ENCODE results near the gene RIT2.

The RIT2 gene

DNA sequence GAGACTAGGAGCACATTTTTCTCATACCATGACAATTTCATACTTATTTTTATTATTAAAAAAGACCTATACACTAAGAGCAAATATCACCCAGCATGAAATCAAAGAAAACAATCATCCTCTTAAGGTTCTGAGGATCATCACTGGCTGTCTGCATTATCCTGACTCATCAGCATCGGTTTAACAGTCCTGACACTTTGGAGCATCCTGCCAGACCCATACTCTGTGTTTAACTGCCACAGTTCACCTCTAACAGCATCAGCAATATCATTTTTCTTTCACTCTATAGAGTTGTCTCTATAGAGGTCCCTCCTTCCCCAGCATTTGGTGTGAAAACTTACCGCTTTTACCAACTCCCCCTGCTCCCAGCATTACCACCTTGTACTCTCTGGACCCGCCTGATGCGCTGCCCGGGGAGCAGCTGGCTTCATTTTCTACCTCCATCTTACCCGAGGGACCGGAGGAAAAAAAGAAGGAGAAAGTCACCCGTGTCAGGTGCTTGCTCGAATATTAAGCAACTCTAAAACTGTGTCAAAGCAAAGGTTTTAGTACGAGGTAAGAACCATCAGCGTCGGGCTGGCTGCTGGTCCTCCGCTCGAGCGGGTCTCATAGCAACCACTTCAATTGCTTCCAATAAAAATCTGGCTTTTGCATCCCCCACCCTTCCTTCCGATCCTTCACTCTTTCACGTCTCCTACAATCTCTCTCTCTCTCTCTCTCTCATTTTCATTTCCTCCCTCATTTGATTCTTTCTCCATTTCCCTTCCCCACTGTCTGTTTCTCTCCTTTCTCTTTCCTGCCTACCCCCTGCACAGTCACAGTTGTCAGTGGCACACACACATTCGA is at the start of gene RIT2:
Gene RIT2 (minus strand): TSS at position 610 of the 846 bp plus-strand sequence.
- DNase-seq (ENCODE audit: low read depth) = no peak

DNA sequence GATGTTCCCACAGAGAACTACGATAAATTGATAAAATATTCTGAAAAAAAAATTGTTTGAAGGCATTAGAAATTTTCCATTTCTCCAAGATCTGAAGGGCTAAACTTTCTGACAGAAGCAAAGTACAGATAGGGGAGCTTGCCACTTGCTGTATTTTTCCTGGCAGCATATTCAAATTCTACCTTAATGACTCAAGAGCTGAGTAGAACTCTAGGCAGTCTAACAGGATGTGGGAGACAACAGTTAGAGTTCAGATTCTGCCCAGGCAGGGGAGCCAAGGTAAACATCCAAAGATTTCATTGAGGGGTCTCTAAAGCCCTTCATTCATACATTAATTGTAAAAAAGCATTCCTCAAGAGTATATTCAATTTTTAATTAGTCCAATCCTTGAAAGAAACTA is 46.0 kb upstream of the RIT2 start:
- peak; percentile 90 for DNase-seq (ENCODE audit: low read depth)

DNA sequence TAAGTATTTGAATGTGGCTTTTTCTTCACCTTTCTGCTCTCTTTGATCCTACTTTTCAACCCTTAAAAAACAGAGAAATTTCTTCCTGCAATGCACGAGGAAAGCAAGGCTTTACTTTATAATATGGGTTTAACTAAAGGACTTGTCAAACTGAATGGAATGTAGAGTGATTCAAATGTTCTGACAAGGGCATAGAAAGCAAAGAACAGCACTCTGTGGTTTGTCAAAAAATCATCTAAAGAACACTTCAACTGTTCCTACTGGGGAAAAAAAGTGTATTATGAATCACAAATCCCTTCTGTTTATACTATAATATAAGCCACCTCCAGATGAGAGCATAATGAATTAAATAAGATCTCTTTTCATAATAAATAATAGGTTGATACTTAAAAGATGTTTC is 45.0 kb upstream of the RIT2 start:
- peak; percentile 90 for DNase-seq (ENCODE audit: low read depth)

DNA sequence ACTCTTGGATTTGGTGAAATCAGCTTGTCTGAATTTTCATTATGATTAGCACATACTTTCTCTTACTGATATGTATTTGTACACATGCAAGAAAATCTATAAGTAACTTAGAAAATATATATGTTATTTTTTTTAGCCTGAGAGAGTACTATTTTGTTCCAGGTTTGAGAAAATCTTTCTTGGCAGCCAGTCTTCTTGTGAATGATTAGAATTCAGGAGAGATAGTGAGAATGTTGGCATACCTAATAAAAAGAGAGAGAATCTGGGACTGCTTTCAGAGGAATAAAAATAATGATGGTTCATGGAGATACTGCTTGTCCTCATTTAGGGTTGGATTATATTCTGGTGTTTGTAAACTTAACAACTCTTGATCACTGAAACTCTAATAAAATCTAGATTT is 44.4 kb upstream of the RIT2 start:
- DNase-seq (ENCODE audit: low read depth) = peak; percentile 5

DNA sequence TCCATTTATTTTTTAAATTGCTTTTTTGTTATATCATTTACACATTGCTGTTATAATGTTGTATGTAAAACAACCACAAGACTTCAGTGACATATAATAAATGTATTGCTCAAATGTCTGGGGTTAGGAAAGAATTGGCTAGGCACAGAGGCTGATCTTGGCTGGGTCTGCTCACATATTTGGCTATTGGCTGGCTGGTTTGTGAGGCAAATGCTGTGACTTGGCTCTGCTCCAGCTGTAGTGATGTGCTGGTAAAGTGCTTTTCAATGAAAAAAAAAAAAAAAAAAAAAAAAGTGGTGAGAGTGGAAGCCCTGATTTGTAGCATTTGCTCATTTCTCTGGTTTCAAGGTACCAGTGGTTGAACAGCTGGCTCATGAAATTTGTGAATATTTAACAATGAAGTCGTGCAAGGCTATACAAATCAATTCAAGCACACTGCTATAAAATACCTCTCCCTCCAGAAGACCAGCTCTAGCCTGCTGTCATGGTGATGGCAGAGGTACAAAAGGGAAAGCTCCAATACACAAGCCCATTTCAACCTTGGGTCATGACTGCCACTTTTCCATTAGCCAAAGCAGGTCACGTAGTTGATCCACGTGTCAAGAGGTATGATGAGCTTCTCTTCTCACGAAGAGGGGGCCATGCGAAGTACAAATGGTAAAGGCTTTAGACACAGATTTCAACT is 43.7 kb upstream of the RIT2 start:
- DNase-seq (ENCODE audit: low read depth) = peak; percentile 85

DNA sequence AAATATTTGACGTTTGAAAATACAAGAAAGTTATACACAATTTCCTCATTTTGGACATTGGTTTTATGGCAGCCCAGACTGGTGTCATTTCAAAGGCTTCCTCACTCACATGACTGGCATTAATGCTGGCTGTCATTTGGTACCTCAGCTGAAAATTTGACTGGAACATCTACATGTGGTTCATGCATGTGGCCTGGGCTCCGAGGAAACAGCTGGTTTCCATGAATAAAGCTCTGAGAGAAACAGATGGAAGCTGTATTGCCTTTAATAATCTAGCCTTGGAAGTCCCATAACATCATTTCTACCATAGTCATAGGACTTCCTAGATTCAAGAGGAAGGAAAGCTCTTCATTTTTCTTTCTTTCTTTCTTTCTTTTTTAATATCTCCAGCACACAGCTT is 42.9 kb upstream of the RIT2 start:
- no peak for DNase-seq (ENCODE audit: low read depth)

DNA sequence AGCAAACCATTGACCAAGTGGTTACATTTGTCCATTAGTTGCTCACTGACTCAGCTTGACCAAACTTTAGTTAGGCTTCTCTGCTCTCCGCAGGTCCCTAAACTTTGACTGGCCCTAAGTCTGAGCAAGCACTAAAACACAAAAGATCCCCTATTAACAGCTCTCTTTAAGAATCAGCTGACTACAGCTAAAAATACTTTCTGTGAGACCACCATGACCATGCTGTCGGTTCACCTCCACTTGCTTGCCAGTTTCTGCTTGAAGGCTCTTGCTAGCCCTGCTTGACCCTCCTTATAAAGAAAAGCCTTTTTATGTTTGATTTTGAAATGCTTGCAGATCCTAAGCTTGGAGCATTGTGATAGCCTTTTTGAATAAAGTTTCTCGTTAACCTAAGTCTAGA is 40.4 kb upstream of the RIT2 start:
- DNase-seq (ENCODE audit: low read depth) = no peak

GRCh38 chr18:43148231-43148630 is 32.7 kb upstream of the RIT2 start:
- DNase-seq (ENCODE audit: low read depth) = no peak

GRCh38 chr18:43141208-43141607 is 25.7 kb upstream of the RIT2 start:
- DNase-seq (ENCODE audit: low read depth) = no peak

- no peak for DNase-seq (ENCODE audit: low read depth)
These were observed 23.9 kb upstream of the RIT2 start for GRCh38 chr18:43139288-43139946.

DNA sequence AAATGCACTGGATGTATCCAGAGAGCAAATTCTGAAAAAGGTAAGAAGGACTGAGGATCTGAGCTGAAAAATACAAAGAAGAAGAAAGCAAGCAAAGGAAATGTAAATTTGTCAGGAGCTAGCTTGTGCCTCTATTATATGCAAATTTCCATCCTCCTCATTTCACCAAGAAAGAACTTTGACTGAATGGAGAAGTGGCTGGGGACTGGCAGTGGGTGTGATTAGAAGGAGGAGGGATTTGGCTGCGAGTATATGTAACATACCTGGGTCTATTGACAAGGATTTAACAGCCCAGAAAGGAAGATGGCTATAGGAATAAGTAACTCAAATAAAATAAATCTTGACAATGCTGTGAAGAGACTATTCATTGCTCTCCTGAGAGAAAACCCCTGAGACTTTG is 19.4 kb upstream of the RIT2 start:
- DNase-seq (ENCODE audit: low read depth) = no peak

- DNase-seq (ENCODE audit: low read depth) = no peak
These were observed 15.3 kb upstream of the RIT2 start for GRCh38 chr18:43130716-43131260.

DNA sequence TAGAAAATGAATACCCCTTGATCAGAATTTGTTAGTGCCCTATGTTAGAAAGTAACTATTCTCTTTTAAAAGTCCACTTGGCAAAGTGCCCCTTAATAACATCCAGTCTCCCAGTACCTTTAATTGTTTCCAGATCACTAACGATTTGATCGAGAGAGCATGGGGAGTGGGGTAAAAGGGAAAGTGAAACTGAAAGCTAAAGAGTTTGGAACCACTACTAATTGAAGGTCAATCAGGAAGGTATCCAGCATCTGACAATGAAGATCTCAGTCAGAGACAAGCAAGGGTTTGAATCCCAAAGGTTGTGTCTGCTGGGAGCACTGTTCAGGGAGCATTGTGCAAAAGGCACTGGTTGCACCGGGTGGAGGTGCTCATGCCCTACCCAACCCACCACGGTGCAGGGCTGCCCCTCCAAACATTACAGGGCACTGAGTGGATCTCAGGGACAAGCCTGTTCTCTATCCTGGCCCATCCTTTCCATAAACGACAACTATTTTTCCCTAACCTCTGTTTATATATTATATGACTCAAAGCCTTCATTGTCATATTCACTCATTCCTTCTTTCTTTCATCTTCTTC is 14.6 kb upstream of the RIT2 start:
- peak; percentile 47 for DNase-seq (ENCODE audit: low read depth)

- DNase-seq (ENCODE audit: low read depth) = no peak
These were observed 10.0 kb upstream of the RIT2 start for GRCh38 chr18:43125471-43125870.

DNA sequence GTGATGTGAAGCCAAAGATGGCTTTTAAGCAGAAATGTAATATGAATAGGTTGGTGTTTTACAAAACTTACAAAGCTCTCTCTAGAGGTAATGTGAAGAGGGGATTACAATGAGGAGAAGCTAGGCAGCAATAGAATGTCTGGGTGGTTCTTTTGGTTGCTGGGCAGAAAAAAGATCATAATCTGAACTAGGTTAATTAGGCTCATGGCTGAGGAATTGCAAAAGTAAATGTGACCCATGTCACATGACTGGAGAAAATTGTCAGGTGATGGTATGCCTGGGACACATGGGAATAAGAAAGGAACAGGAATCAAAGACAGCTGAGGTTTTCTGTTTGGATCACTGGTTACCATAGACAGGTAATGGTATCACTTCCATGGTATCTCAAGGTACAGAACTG is 7.5 kb upstream of the RIT2 start:
- no peak for DNase-seq (ENCODE audit: low read depth)

- no peak for DNase-seq (ENCODE audit: low read depth)
These were observed 1.3 kb upstream of the RIT2 start for GRCh38 chr18:43116699-43117294.

DNA sequence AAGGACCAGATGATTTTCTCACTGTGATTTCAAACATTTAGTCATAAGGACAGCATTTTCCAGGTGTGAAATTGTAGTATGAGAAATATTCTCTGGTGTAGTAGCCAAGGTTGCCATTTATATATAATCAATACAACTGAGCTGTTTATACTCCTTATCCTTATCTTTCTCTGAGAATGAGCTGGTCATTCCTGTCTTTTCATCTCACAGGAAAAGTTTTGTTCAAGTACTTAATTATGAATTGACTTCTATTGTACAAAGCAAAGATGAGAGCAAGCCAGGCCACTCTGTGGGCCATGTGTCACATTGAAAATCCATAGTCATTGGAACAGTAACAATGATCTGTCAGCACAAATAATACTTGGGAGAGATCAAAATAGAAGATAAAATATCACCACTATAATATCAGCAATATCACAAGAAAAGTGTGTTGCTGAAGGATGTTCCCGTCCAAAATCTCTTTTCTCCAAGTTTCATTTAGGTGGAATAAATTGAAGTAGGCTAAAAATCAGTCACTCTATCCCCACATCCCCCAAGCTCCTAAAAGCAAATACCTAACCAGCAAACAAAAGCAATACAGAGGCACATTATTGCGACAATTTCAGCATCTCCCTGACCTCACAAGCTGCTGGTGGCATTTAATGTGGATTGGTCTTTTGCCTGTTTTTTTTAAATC is 2.1 kb downstream of the RIT2 start:
- no peak for DNase-seq (ENCODE audit: low read depth)

- DNase-seq (ENCODE audit: low read depth) = peak; percentile 25
These were observed 6.6 kb downstream of the RIT2 start for GRCh38 chr18:43108882-43109281.

GRCh38 chr18:43108469-43108868 is 7.0 kb downstream of the RIT2 start:
- no peak for DNase-seq (ENCODE audit: low read depth)

GRCh38 chr18:43093646-43094045 is 21.8 kb downstream of the RIT2 start:
- no peak for DNase-seq (ENCODE audit: low read depth)

DNA sequence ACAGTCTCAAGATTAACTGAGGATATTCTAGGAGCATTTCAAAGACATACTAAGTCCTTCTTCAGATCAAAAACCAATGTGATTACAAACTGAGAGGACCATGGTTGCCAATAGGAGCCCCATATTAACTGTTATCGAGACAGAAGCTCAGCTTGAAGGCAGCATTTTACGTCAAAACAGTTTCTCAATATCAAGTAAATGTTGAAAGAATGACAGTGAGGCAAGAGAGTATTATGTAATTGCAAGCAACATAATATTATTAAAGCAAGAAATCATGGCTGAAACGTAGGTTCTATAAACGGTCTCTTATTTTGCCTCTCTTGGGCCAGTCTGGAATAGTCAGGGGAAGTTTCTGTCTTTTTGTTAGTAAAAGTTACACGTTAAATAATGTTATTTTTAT is 22.9 kb downstream of the RIT2 start:
- no peak for DNase-seq (ENCODE audit: low read depth)
